Measurements from ENCODE around the gene PKD1L1.
A peak's percentile ranks its signal among the peaks of the same experiment; 100 is the strongest.

DNA sequence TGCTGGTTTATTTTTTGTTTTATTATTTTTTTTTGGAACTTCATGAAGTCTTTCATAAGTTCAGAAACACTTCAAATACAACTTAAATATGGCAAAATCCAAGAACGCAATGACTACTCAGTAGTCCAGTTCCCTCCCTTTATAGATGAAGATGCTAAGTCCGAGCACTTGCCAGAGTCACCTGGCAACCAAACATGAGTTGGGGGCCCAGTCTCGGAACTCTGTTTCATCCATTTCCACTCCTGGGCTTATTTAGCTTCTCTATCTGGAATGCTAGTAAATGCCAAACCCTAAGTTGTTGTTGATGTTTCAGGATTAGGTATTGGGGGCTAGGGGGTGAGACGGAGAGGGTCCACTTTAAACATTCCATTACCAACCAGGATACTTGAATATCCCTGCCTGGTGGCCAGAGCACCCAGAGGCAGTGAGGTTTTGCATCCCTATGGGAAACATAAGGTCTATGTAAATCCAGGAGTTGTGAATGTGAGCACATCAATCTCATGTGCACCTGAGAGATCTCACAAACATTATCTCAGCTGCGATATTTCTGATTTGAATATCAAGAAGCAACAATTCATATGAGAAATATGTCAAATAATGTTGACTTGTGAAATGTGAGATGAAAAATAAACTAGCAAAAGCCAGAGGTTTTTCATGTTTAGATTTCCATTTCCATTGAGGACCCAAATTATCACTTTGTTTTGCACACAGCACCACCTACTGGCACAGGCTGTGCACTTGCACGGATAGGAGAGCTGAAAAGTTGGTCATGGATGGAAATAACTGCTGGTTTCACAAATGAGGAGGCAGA lies 129.3 kb downstream of the PKD1L1 start:
- TF ChIP-seq, protein P1, sequence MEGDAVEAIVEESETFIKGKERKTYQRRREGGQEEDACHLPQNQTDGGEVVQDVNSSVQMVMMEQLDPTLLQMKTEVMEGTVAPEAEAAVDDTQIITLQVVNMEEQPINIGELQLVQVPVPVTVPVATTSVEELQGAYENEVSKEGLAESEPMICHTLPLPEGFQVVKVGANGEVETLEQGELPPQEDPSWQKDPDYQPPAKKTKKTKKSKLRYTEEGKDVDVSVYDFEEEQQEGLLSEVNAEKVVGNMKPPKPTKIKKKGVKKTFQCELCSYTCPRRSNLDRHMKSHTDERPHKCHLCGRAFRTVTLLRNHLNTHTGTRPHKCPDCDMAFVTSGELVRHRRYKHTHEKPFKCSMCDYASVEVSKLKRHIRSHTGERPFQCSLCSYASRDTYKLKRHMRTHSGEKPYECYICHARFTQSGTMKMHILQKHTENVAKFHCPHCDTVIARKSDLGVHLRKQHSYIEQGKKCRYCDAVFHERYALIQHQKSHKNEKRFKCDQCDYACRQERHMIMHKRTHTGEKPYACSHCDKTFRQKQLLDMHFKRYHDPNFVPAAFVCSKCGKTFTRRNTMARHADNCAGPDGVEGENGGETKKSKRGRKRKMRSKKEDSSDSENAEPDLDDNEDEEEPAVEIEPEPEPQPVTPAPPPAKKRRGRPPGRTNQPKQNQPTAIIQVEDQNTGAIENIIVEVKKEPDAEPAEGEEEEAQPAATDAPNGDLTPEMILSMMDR (optimal IDR thresholded peaks at IDR 0.05 in 1 of 3, IDR thresholded peaks at IDR 0.05 in 1 of 3, conservative IDR thresholded peaks at IDR 0.05 in 1 of 3; ENCODE audit: extremely low read depth in 1 of 3, insufficient read depth in 2 of 3, low read length in 3 of 3), result peak; percentile 74 to 97 (median 92)
- TF ChIP-seq EZH2 (IDR thresholded peaks at IDR 0.05; ENCODE audit: low read length), result no peak
